HUES48 (cell line): ENCODE data around the gene CRB2.

ENCODE experiments used
- H3K27ac ChIP-seq: one replicate; pipeline ENCODE4 v1.7.0; 2013; ENCODE audit warnings: low read depth, low read length, inconsistent platforms
- H3K27me3 ChIP-seq: 2 replicates; pipeline ENCODE4 v1.6.1; 2013; ENCODE audit warnings: mild to moderate bottlenecking, low read length; ENCODE audit not compliant: control insufficient read depth, insufficient read depth
- H3K36me3 ChIP-seq: 2 replicates; pipeline ENCODE4 v1.6.1; 2013; ENCODE audit warnings: low read length; ENCODE audit not compliant: control insufficient read depth, insufficient read depth
- H3K4me1 ChIP-seq: 2 replicates; pipeline ENCODE4 v1.6.1; 2013; ENCODE audit warnings: mild to moderate bottlenecking, low read length; ENCODE audit not compliant: control insufficient read depth, insufficient read depth
- H3K4me3 ChIP-seq: 2 replicates; pipeline ENCODE4 v1.5.1; 2013; ENCODE audit warnings: mild to moderate bottlenecking, low read depth, low read length
- H3K9ac ChIP-seq: 2 replicates; pipeline ENCODE4 v1.6.1; 2013; ENCODE audit warnings: mild to moderate bottlenecking, low read depth, low read length, moderate library complexity
- H3K9me3 ChIP-seq: 2 replicates; pipeline ENCODE4 v1.6.1; 2013; ENCODE audit warnings: low read length; ENCODE audit not compliant: control insufficient read depth, insufficient read depth

Gene CRB2

DNA sequence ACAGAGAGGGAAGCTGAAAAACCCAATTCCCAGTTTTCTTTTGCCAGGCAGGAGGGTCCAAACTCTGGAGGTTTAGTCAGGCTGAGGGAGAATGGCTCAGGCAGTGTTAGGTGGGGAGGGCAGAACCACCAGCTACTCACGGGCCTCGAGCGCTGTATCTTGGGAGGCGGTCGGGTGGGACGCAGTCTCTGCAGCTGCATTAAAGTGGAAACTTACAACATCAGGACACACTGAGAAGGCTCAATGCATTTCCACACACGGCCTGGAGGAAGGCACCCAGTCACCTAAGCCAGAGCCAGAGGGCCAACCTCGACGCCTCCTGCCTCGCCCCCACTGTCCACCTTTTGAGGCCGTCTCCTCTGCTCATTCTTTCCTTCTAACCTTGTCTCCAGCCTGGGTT, 55.6 kb downstream of the CRB2 start:
- Histone ChIP-seq H3K9ac (no peak overlapping the region), H3K36me3 (no peaks in the 10 kb centered on the region), H3K27me3 (no peaks in the 10 kb centered on the region), H3K9me3 (no peaks in the 10 kb centered on the region), H3K4me3 (no peak overlapping the region), H3K27ac (no peak overlapping the region), H3K4me1 (peaks cover 21% of the 10 kb centered on the region)

DNA sequence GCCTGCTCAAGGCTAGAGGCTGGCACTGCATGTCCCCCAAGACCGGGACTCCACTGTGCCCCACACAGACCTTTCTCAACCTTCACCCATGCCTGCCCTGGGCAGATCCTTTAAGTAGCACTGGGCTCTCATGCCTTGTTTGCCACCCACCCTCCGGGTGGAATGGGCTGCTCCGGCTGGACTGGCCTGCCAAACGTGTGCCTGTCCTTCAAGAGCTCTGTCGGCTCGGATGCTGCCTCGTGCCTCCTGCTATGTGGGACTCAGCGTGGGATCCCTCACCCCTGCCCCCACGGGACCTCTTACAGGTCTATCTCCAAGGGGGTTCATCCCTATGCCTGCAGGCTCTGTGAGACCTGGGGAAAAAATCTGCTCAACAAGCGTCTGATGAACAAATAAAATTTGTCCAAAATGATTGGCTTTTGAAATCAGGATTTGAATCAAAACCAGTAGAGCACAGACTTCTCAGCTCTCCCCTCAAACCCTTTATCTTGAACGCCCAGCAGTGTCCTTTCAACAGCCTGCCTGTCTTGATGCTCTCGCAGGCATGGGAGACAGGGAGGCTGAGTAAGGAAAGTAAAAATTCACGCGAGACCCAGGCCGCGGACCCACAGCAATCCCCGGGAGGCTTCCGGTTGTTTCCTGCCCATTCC, 56.3 kb downstream of the CRB2 start:
- H3K4me3 ChIP-seq = no peak overlapping the region
- no peak overlapping the region for H3K27ac ChIP-seq
- peaks cover 17% of the 10 kb centered on the region for H3K4me1 ChIP-seq
- H3K9ac ChIP-seq = no peak overlapping the region
- H3K36me3 ChIP-seq = no peaks in the 10 kb centered on the region
- no peaks in the 10 kb centered on the region for H3K27me3 ChIP-seq
- H3K9me3 ChIP-seq = no peaks in the 10 kb centered on the region

DNA sequence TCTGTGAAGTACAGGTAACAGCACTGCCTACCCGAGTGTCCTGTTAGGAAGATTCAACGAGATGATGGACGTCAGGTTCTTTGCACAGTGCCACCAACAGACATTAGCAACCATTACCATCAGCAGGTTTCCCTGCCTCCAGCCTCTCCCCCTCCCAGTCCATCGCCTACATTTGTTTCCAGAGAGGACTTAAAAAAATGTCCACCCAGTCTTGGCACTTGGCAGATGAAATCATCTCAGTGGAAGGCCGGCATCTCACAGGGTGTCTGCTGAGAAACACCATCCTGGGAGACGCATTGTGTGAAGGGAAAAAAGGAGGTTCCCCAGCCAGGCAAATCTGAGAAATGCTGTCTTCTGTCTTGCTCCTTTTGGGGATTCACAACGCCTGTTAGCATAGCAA, 58.2 kb downstream of the CRB2 start:
- peaks cover 12% of the 10 kb centered on the region for H3K4me1 ChIP-seq
- H3K27me3 ChIP-seq = no peaks in the 10 kb centered on the region
- H3K36me3 ChIP-seq = no peaks in the 10 kb centered on the region
- no peak overlapping the region for H3K27ac ChIP-seq
- no peak overlapping the region for H3K4me3 ChIP-seq
- no peaks in the 10 kb centered on the region for H3K9me3 ChIP-seq
- no peak overlapping the region for H3K9ac ChIP-seq

DNA sequence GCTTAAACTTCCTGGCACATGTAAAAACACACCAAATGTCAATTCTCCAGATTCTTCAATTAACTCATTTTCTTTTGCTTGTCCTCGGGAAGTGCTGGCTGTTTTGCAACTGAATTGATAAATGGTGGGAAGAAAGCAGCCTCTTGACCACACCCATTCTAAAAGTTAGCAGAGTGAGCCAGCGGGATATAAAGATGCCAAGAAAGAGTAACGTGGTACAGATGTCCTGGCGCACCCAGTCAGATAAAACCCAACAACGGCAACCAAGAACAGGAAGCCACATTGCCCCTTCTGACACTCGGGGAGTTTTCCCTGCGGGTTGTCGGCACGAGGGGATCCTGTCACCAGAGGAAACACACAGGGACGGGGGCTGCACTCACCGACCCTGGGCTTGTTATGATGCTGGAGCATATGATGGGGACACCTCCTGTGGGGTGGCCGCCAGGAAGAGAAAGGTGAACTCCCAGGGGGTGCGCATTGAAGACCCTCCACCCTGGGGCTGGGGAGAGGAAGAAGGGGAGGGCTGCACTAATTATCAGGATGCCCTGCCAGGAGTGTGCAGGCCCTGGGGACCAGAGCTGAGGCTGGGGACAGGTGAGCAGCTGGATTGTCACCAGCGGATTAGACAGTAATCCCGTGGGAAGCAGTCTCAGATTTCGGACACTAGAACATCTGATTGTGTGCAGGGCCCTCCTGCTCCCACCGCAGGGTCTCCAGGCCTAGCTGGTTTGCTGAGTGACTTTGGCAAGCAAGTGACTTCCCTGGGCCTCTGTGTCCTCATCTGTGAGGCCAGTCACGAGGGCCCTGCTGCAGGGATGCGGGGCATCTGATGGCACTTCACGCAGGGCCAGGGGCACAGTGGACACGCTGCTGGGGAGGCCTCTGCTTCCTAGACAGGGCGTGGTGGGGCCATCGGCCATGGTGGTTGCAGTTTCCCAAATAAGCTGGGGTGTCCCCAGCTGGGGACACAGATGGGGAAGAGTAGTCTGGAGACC, 59.2 kb downstream of the CRB2 start:
- Histone ChIP-seq H3K9ac (no peak overlapping the region), H3K4me3 (no peak overlapping the region), H3K27me3 (no peaks in the 10 kb centered on the region), H3K4me1 (peaks cover 12% of the 10 kb centered on the region), H3K27ac (no peak overlapping the region), H3K9me3 (no peaks in the 10 kb centered on the region), H3K36me3 (no peaks in the 10 kb centered on the region)

DNA sequence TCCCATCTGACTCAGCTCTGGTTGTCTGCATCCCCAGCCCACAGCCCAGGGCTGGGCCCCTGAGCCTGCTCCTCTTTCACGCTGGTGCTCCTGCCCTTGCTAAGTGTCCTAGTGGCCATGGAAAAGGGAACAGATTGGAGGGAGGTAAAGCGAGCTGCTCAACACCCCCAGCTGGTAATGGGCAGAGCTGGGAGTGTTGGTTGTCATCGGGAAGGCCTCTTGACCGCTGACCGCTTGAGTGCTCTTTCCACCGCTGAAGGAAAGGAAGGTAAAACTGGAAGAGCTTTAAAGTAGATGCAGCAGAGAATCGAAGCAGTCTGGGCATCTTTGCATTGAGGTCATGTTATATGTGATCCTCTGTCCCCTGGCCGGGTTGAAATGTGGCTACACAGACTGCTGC, 60.2 kb downstream of the CRB2 start:
- no peaks in the 10 kb centered on the region for H3K27me3 ChIP-seq
- peaks cover 12% of the 10 kb centered on the region for H3K4me1 ChIP-seq
- no peak overlapping the region for H3K27ac ChIP-seq
- no peak overlapping the region for H3K4me3 ChIP-seq
- no peak overlapping the region for H3K9ac ChIP-seq
- H3K36me3 ChIP-seq = no peaks in the 10 kb centered on the region
- H3K9me3 ChIP-seq = no peaks in the 10 kb centered on the region

DNA sequence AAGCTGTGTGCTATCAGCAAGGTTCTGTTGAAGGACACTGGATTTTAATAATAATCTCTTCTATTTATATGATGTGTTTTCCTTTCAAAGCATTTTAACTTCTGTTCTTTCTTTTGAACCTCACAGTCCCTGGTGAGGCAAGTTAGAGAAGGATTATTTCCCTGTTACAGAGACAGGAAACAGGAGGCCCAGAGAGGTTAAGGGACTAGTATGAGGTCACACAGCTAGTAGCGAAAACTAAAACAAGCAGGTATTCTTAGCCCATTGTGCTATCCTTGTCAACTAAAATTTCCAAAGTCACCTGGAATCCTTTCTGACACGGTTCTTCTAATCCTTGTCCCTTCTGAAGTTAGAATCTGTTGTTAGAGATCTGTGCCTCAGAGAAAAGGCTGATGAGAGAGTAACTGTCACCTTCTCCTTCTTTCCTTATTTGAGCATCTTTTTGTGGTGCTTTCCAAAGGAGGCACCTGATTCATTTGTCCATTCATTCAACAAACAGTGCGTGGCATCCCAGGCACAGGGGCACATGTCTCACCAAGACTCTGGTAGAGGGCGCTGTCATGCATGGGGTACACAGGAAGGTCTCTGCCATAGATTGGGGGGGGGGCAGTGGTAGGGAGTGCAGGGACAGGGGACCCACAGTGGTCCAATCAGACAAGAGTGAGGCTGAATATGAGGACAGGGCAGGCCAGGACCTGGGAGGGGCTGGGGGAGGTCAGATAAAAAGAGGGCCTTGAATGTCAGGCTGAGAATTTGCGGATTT, 61.5 kb downstream of the CRB2 start:
- Histone ChIP-seq H3K4me3 (no peak overlapping the region), H3K27me3 (no peaks in the 10 kb centered on the region), H3K9ac (no peak overlapping the region), H3K36me3 (no peaks in the 10 kb centered on the region), H3K27ac (no peak overlapping the region), H3K4me1 (peaks cover 13% of the 10 kb centered on the region), H3K9me3 (no peaks in the 10 kb centered on the region)

DNA sequence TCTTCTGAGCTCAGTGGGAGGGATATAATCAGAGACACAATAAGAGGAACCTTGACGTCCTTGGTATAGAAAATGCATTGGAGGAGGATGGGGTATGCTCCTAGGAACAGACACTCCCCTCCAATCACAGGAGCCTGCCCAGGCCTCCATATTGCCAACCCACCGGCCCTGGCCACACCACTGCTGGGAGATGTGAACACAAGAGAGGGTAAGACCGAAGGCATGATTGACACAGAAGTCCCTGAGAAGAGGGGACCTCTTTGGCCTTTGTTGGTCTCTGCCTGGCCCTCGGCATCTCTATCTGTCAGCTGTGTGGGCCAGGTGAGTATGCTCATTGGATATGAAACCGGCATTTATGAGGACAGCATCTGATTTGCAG, 62.0 kb downstream of the CRB2 start:
- Histone ChIP-seq H3K9ac (no peak overlapping the region), H3K9me3 (no peaks in the 10 kb centered on the region), H3K4me1 (peaks cover 19% of the 10 kb centered on the region), H3K27ac (no peak overlapping the region), H3K4me3 (no peak overlapping the region), H3K36me3 (no peaks in the 10 kb centered on the region), H3K27me3 (no peaks in the 10 kb centered on the region)

DNA sequence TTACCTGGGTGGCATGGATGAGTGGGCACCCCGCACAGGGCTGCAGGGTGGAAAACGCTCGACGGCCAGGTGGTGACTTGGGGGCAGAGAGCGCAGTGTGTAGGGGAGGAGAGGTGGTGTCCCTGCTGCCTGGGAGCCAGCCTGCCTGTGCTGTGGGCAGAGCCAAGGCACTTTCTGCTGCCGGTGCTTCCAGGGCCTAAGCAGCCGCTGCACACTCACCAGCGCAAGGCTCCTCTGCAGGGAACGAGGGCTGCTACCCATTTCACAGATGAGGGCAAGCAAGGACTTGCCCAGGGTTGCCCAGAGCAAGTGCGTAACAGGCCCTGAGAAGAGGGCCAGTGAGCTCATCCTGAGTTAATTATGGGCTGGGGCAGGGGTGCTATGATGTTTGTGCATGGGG, 62.5 kb downstream of the CRB2 start:
- no peak overlapping the region for H3K9ac ChIP-seq
- H3K27me3 ChIP-seq = no peaks in the 10 kb centered on the region
- no peak overlapping the region for H3K4me3 ChIP-seq
- H3K9me3 ChIP-seq = no peaks in the 10 kb centered on the region
- no peak overlapping the region for H3K27ac ChIP-seq
- peaks cover 23% of the 10 kb centered on the region for H3K4me1 ChIP-seq
- no peaks in the 10 kb centered on the region for H3K36me3 ChIP-seq

DNA sequence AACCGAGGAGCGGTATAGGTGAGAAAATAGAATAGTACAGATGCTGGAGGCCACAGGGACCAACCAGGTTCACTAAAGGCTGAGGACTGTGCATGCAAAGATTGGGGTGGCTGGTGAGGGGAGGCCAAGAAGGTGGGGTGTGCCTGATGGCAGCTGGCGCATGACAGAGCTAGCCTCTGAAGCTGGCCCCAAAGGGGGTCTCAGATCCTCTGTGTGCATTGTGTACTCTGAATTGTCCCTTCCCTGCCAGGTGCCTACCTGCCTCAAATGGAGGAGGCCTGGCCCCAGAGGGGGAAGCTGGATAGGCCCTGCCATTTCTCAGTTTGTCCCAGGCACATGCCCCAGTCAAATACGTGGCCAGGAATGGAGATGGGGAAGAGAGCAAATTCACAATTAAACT, 63.1 kb downstream of the CRB2 start:
- Histone ChIP-seq H3K36me3 (no peaks in the 10 kb centered on the region), H3K9ac (no peak overlapping the region), H3K4me1 (peaks cover 23% of the 10 kb centered on the region), H3K4me3 (no peak overlapping the region), H3K9me3 (no peaks in the 10 kb centered on the region), H3K27ac (no peak overlapping the region), H3K27me3 (no peaks in the 10 kb centered on the region)

DNA sequence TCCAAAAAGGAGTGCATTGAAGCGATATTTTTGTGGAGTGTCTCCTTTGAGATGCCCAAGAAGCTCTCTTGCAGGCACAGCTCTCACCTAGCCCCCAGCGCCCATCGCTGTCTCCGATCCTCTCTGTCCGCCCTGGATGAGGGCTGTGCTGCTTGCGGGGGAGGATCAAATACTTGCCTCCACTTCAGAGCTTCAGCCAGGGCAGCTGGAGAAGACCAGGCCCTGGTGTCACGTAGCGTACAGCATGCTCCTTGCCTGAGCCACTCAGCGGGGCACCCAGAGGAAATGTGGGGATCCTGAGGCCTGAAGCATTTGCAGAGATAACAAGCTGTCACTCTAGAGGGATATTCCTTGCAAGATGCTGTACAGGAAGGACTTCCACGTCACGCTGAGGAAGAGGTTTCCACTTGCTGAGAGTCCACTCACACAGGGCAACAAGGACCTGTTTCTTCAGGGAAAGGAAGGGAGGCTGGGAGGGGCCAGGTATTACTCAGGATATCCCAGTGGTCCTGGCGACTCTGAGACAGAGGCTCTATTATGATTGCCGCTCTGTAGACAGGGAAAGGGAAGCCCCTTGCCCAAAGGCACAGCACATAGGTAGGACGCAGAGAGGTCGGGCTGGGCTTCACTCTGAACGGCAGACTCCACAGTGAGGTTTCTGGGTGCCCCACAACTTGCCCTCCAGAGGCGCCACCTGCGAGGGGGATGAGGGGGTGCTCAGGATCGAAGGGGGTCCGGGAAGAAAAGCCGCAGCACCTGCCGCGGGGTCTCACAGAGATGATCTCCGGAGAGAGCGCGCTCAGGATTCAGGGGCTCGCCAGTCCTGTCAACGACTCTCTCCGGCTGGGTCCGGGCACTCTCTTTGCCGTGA, 64.0 kb downstream of the CRB2 start:
- Histone ChIP-seq H3K27ac (no peak overlapping the region), H3K9ac (no peak overlapping the region), H3K36me3 (no peaks in the 10 kb centered on the region), H3K9me3 (no peaks in the 10 kb centered on the region), H3K4me3 (no peak overlapping the region), H3K27me3 (no peaks in the 10 kb centered on the region), H3K4me1 (peaks cover 15% of the 10 kb centered on the region)
